ENCODE measurements around the gene DCAF4L1. TPM values are rescaled to one million over a fixed set of nuclear protein-coding genes. Genes with fewer than 3 reads are reported as not detected.

DCAF4L1 gene
- total RNA-seq, 3 donors from 2014 or later (not counting 1 experiment from before 2014, with no cell fraction given), result 0.16 to 0.48 (median 0.32) TPM

- WGBS (ENCODE audit: insufficient coverage), result 90% methylated on average over 3 of the region's 3 CpGs
- Mint-ChIP-seq H3K9me3 (no peaks in the 10 kb centered on the region), H3K4me1 (peaks cover 29% of the 10 kb centered on the region in 2 donors), H3K27me3 (ENCODE audit: low read depth in 2 of 2) (no peaks in the 10 kb centered on the region), H3K36me3 (no peaks in the 10 kb centered on the region), H3K27ac (no peak overlapping the region), H3K4me3 (no peak overlapping the region)
- H3K4me3 ChIP-seq (ENCODE audit: low read length), result no peak overlapping the region
- intact Hi-C loops (cut with micrococcal nuclease), result no loop called here
- TF ChIP-seq, protein P1, sequence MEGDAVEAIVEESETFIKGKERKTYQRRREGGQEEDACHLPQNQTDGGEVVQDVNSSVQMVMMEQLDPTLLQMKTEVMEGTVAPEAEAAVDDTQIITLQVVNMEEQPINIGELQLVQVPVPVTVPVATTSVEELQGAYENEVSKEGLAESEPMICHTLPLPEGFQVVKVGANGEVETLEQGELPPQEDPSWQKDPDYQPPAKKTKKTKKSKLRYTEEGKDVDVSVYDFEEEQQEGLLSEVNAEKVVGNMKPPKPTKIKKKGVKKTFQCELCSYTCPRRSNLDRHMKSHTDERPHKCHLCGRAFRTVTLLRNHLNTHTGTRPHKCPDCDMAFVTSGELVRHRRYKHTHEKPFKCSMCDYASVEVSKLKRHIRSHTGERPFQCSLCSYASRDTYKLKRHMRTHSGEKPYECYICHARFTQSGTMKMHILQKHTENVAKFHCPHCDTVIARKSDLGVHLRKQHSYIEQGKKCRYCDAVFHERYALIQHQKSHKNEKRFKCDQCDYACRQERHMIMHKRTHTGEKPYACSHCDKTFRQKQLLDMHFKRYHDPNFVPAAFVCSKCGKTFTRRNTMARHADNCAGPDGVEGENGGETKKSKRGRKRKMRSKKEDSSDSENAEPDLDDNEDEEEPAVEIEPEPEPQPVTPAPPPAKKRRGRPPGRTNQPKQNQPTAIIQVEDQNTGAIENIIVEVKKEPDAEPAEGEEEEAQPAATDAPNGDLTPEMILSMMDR (IDR thresholded peaks at IDR 0.05), result no peak
- no peak overlapping the region for H3K27ac ChIP-seq (ENCODE audit: low read length)
- no peaks in the 10 kb centered on the region for H3K27me3 ChIP-seq (ENCODE audit: control insufficient read depth, insufficient read depth, low read length)
- ATAC-seq (no peak), DNase-seq (peak in 1 of 2 donors; percentile 9)
- H3K4me1 ChIP-seq (ENCODE audit: control insufficient read depth, insufficient read depth, low read length), result peaks cover 16% of the 10 kb centered on the region
- no peaks in the 10 kb centered on the region for H3K36me3 ChIP-seq (ENCODE audit: control insufficient read depth, insufficient read depth, low read length)
- no peaks in the 10 kb centered on the region for H3K9me3 ChIP-seq (ENCODE audit: control insufficient read depth, insufficient read depth, low read length)
Observed at GRCh38 chr4:41994461-41994985, 13.0 kb downstream of the DCAF4L1 start.

DNA sequence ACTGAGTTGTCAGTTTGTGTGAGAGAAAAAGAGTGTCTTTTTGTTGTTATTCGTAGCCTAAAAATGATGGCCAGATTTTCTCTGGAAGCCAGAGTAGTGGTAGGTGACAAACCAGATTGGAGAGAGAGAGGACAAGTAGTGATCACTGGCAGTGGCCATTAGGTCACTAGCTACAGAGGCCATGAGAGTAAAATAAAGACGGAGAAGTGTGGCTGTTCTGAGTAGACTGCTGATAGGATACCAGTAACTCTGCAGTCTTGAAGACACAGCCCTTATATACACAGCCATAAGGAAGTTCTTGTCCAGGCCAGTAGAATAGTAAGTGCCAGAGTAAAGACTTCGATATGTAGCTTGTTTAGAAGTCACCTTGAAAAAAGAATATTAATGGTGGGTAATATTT lies 16.5 kb downstream of the DCAF4L1 start:
- no peak for DNase-seq
- H3K27ac ChIP-seq (ENCODE audit: low read length), result no peak overlapping the region
- no peaks in the 10 kb centered on the region for H3K4me1 ChIP-seq (ENCODE audit: control insufficient read depth, insufficient read depth, low read length)
- no peaks in the 10 kb centered on the region for H3K9me3 Mint-ChIP-seq
- no peaks in the 10 kb centered on the region for H3K27me3 Mint-ChIP-seq (ENCODE audit: low read depth in 2 of 2)
- H3K27me3 ChIP-seq (ENCODE audit: control insufficient read depth, insufficient read depth, low read length), result no peaks in the 10 kb centered on the region
- H3K36me3 Mint-ChIP-seq, result no peaks in the 10 kb centered on the region
- peaks cover 17 to 23% of the 10 kb centered on the region in 2 donors for H3K4me1 Mint-ChIP-seq
- no peak overlapping the region for H3K4me3 ChIP-seq (ENCODE audit: low read length)
- ATAC-seq, result no peak
- no peaks in the 10 kb centered on the region for H3K9me3 ChIP-seq (ENCODE audit: control insufficient read depth, insufficient read depth, low read length)
- TF ChIP-seq, protein P1 (IDR thresholded peaks at IDR 0.05), result no peak
- H3K36me3 ChIP-seq (ENCODE audit: control insufficient read depth, insufficient read depth, low read length), result no peaks in the 10 kb centered on the region
- intact Hi-C loops (cut with micrococcal nuclease), result no loop called here
- WGBS (ENCODE audit: insufficient coverage), result 99% methylated on average over 2 of the region's 3 CpGs
- H3K4me3 Mint-ChIP-seq, result no peak overlapping the region
- H3K27ac Mint-ChIP-seq, result no peak overlapping the region

DNA sequence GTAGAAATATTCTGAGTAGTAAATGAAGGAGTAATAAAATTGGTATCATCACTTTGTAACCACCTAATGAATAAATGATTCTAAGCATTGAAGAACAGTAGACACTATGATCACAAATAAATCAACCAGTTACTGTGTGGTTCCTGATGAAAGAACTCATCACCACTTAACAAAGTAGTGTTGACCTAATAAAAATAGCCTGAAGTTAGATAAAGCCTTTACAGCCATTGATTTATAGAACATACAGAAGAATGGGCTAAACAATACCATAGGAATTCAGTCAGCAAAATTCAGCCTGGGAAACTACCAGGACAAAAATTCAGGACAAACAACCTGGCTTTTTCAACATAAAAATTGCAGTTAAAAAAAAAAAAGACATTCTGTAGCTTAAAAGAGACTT lies 17.8 kb downstream of the DCAF4L1 start:
- H3K27me3 ChIP-seq (ENCODE audit: control insufficient read depth, insufficient read depth, low read length), result no peaks in the 10 kb centered on the region

More for the DNA sequence above, 17.8 kb downstream of the DCAF4L1 start:
- Mint-ChIP-seq H3K27ac (no peak overlapping the region), H3K9me3 (no peaks in the 10 kb centered on the region), H3K4me1 (peaks cover 29 to 36% of the 10 kb centered on the region in 2 donors), H3K36me3 (peaks cover 12% of the 10 kb centered on the region), H3K27me3 (ENCODE audit: low read depth in 2 of 2) (no peaks in the 10 kb centered on the region), H3K4me3 (no peak overlapping the region)
- intact Hi-C loops (cut with micrococcal nuclease), result no loop called here
- no peak for DNase-seq
- ATAC-seq, result no peak
- no peaks in the 10 kb centered on the region for H3K4me1 ChIP-seq (ENCODE audit: control insufficient read depth, insufficient read depth, low read length)
- no peak overlapping the region for H3K4me3 ChIP-seq (ENCODE audit: low read length)
- H3K27ac ChIP-seq (ENCODE audit: low read length), result no peak overlapping the region
- TF ChIP-seq, protein P1 (IDR thresholded peaks at IDR 0.05), result no peak
- no peaks in the 10 kb centered on the region for H3K9me3 ChIP-seq (ENCODE audit: control insufficient read depth, insufficient read depth, low read length)
- H3K36me3 ChIP-seq (ENCODE audit: control insufficient read depth, insufficient read depth, low read length), result peaks cover 2% of the 10 kb centered on the region

Measured in natural killer cell (primary cell).